KBM-7 (cell line): ENCODE measurements around the gene RRAD.
"Not testable (repeated sequence)": the region's sequence is repeated elsewhere in the genome, so short reads cannot be mapped to it uniquely, and the experiment has no call there.

Experiments used
- DNase-seq: peaks from one replicate; pipeline ENCODE4 v3.0.0-alpha.2; 2015
- in situ Hi-C: fragments of 300-500 bp; cut with MboI; formaldehyde crosslinking; loops from 2 replicates; pipeline ENCODE4 v1.14.3; 2020; ENCODE audit warnings: low sequenced_read_pairs, low pct_unique_long_range_greater_than_20kb, mixed read lengths

RRAD gene

GRCh38 chr16:66936889-66937554 is 11.7 kb upstream of the RRAD start:
- no peak for DNase-seq

DNA sequence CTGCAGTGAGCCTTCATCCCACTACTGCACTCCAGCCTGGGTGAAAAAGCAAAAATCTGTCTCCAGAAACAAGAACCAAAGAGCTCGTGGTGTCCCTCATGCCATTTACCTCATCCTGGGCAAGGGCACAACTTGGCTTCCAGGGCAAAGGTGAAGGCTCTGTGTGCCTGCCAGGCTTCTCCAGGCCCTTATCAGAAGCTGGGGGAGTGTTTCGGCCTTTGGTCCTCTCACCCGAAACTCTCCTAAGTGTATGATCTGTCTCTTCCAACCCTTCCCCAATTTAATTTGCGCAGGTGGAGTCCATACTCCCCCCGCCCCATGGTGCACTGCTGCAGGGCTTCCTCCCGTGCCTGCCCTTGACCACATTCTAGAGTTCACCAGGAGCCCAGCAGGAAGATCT is 11.1 kb upstream of the RRAD start:
- in situ Hi-C loops: no loop called here
- DNase-seq: no peak

More at GRCh38 chr16:66936889-66937554, 11.7 kb upstream of the RRAD start:
- in situ Hi-C loops: no loop called here

DNA sequence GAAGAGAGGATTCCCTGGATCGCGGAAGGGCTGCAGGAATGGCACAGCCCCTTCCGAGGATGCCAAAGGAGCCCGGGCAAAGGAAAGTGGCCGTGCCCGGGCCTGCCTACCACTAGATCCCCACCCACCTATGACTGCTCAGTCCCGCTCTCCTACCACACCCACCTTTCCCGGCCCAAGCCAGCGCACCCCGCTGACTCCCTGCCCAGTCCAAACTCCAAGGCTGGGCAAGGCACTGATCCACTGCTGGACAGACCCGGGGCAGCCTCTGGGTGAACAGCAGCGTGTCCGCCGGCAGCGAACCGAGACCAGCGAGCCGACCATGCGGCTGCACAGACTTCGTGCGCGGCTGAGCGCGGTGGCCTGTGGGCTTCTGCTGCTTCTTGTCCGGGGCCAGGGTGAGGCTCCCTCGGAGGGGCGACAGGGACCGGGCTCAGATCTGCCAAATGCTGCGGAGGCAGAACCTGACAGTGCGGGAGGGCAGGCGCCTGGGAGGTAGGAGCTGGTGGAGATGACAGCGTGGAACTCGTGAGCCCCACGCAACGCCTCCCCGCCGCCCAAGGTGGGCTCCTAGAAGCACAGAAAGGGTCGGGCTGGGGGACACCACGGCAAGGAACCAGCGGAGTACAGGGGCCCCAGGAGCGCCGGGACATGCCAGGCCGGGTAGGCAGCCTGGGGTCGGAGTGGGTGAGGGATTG is 10.1 kb upstream of the RRAD start, which contains the start of gene CES2:
TSS of gene CES2 (plus strand) at position 203 of the 698 bp plus-strand sequence. CDS start at position 323, 120 bp downstream.
- no peak for DNase-seq
- in situ Hi-C loops: no loop called here

DNA sequence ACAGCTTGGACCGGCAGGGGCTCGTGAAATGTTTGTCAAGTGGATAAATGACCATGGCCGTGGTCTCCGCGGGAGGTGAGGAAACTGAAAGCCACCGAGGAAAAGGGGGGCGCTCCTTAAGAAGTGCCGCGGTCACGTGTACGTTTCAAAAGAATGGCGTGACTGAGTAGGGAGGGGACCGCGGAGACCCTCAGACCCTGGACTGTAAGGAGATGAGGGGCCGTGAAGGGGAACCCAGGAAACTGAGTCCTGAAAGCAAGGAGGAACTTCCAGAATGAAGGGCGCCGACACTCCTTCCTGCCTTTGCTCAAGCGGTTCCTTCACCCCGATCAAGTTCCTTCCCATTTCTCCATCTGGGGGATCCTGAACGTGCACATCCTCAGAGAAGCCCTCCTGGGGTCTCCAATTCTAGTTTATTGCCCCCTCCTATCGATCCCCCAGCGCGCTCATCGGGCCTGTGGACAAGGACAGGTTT is 9.5 kb upstream of the RRAD start:
- peak; percentile 21 for DNase-seq
- in situ Hi-C loops: not testable (repeated sequence)

GRCh38 chr16:66934138-66934838 is 9.0 kb upstream of the RRAD start, which contains the start of gene CIAO2B:
TSS of gene CIAO2B (minus strand) at chr16:66934402. CDS start at chr16:66934364, 38 bp downstream.
- in situ Hi-C loops: no loop called here
- peak; percentile 87 for DNase-seq

DNA sequence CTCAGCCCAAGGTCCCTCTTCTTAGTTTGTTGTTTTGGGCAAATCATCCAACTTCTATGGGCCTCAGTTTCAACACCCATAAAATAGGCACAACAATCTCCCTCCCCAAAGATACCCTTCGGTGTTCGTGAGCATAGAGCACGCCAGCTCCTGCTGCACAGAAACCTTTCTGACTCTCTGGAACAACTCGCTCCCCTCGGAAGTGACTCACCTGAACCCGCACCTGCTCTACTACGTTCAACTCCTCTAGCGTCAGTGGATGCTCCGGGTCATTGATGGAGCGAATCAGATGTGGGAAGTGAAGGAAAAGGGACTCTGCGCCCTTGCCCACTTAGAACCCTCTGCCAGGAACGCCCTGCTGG is 8.4 kb upstream of the RRAD start:
- DNase-seq: no peak
- in situ Hi-C loops: no loop called here

DNA sequence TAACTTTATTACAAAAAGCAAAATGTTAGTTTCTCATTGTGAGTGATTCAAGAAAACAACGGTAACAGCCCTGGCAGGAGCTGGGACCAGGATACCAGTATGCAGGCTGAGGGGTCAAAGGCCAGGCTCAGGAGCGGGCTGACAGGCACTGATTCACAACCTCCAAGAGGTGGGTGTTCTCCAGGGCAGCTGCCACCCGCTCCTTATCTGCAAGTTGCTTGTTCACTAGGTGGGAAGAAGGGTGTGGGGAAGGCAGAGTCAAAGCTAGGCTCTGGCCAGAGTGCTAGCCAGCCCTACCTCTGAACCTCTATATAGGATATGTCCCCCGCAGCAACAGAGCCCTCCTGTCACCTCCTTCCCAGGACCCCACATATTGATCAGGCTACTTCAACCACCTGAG is 6.7 kb upstream of the RRAD start:
- no peak for DNase-seq
- in situ Hi-C loops: no loop called here

DNA sequence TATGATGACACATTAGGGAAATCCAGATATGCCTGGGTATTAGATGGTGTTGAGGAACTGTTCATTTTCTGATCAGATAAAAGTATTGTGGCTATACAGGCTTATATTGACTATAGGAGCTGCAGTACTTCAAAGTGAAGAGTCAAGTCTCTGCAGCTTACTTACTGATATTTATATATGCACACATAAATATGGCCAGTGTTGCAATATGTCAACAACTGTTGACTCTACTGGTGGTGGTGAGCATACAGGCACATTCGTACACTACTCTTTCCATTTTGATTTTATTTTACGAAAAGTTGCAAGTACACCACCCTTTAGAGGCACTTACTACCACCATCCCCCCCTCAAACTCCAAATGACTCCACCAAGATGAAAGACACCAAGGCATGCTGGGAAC is 6.3 kb upstream of the RRAD start:
- no peak for DNase-seq
- in situ Hi-C loops: no loop called here

- in situ Hi-C loops: no loop called here
- no peak for DNase-seq
These were observed 4.9 kb upstream of the RRAD start for GRCh38 chr16:66930189-66930588.

DNA sequence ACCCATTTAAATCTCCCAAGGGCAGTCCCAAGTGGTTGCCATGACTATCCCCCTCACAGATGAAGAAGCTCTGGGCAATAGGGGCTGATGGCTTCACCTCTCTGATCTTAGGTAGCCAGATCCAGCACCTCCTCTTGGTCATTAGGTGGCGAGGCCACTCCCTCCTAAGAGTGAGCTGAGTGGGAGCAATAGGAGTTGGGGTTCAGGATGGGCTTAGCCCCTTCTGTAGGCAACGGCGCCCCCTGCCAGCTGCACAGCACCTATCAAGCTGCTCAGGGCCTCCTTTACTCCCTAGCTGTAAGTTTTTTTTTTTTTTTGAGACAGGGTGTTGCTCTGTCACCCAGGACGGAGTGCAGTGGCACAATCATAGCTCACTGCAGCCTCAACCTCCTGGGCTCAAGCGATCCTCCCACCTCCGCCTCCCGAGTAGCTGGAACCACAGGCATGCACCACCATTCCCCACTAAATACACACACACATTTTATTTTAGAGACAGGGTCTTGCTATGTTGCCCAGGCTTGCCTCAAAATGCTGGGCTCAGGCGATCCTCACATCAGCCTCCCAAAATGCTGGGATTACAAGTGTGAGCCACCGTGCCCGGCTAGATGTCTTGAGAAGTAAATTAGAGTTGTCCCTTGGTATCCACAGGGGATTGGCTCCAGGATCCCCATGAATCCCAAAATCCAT is 3.5 kb upstream of the RRAD start:
- DNase-seq: peak; percentile 38
- in situ Hi-C loops: no loop called here

DNA sequence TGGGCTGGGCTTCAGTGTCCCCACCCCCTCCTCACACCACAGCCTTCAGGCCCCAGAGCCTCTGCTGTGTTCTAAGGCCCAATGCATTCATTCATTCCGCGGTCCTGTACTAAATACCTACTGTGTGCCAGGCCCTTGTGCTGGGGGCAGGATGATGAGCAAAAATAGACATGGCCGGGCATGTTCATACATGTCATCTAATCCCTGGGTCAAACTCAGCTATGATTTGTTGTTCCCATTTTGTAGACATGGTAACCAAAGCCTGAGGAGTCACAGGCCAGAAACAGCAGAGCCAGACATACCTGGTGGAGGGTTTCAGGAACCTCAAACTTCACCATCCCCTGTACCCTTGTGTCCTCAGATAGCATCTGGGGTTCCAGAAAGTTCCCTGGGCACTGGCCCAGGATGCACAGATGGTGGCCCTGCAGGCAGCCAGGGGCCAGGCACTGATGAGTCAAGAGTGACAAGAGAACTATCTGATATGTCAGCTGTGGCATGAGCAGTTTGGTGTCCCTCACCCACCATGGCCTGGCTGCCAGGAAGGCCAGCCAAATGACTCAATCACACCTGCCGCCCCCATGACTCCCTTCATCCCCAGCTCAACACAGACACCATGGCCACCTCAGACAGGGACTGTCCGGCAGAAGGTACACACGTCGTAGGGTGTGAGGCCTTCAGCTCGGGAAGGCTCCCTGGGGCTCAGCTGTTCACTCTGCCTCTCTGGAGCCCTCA is 2.7 kb upstream of the RRAD start:
- in situ Hi-C loops: no loop called here
- DNase-seq: peak; percentile 41

GRCh38 chr16:66926961-66927436 is 1.7 kb upstream of the RRAD start:
- DNase-seq: peak; percentile 51
- in situ Hi-C loops: no loop called here

DNA sequence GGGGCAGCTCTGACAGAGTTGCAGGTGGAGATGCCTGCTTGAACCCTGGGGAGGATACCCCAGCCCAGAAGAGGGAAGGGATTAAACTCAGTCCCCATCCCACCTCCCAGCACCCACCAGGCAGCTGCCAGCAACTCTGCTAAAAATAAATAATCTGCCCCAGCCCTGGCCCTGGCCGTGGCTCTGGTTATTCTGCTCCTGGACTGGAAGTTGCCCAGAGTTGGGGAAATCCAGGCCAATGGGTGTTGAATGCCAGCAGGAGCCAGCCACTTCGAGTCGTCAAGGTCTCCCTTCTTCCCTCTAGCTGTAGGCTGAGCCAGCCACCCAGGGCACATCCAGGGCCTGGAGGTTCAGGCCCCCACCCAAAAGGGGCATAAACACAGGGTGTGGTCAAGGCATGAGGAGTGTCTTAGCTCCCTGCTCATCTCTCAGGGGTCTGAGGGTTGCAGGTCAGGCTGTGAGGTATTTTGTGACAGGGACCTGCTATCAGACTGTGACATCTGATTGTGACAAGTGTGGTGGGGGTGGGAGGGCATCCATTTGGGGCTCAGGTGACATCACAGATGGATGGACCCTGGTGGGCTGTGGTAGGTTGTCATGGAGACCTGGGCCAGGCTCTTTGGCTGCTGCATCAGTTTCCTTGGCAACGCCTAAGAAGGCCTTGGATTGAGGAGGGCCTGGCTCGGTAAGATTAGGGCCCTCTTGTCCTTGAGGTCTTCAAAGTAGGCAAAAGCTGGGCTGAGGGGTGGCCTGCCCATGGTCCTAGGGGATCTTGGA is 1.0 kb upstream of the RRAD start:
- DNase-seq: no peak
- in situ Hi-C loops: no loop called here

DNA sequence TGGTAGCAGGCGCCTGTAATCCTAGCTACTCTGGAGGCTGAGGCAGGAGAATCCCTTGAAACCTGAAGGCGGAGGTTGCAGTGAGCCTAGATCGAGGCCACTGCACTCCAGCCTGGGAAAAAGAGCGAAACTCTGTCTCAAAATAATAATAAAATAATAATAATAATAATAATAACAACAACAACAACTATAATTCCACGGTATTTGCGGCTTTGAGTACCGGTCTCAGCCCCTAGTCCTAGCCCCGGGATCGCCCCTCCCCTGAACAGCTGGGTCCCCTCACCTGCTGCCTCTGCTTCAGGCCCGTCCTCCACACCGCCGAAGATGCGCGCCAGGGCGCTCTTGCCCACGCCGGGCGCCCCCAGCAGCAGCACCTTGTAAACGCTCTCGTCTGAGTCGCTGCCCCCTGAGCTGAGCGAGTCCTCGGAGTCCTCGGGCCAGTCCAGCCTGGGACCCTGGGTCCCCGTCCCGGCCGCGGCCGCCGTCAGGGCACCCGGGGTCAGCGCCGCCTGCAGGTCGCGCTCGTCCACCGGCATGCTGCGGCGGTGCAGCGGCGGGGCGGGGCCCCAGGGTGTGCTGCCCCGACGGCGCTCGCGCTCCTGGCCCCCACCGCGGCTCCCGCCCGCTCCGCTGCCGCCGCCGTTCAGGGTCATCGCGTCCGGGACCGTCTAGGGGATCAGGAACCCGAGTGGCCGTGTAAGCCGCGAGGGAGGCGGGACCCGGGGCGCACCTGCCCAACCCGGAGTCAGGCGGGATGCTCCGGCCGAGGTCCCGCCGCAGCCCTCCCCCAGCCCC is 611 bp downstream of the RRAD start:
- DNase-seq: peak; percentile 25
- in situ Hi-C loops: no loop called here

DNA sequence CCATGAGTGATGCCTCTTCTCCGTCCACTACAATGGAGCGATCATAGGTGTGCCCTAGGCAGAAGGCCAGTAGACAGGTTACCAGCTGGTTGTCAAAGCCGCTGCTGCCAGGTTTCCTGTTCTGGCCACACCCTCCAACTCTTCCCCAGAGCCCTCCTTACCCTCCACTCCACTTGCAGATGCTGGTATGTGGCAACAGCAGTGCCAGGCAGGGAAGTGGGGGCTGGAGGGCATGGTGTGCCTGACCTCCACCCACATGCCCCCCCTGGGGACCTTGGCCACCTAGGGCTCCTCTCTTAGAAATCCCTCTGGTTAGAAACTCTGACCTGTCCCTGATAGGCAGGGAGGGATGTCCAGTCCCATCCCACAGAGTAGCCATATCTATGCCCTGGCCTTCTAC is 1.5 kb downstream of the RRAD start:
- in situ Hi-C loops: no loop called here

GRCh38 chr16:66923247-66923731 is 2.0 kb downstream of the RRAD start:
- no peak for DNase-seq
- in situ Hi-C loops: no loop called here

More for the DNA sequence above, 1.5 kb downstream of the RRAD start:
- no peak for DNase-seq
